22Rv1 (cell line): ENCODE data around the gene PUS10.
"Not testable (repeated sequence)": the region's sequence is repeated elsewhere in the genome, so short reads cannot be mapped to it uniquely, and the experiment has no call there.

Experiments used
- H3K27ac ChIP-seq: fragments of 450-650 bp; 2 replicates; pipeline ENCODE4 v1.5.1; 2017
- CTCF ChIP-seq: fragments of 450-650 bp; IDR thresholded peaks from 2 replicates; pipeline ENCODE4 v1.5.1; 2017; ENCODE audit warnings: mild to moderate bottlenecking
- ZFX ChIP-seq: fragments of 450-650 bp; IDR thresholded peaks from 2 replicates; pipeline ENCODE4 v1.6.1; 2017; ENCODE audit warnings: antibody characterized with exemption, borderline replicate concordance

PUS10 gene

GRCh38 chr2:60989259-60989658, 28.8 kb downstream of the PUS10 start:
- peak overlapping the region; percentile 25; the same call in 1 of the 2 replicates for H3K27ac ChIP-seq
- no peak for TF ChIP-seq ZFX
- TF ChIP-seq CTCF: no peak

- H3K27ac ChIP-seq: not testable (repeated sequence)
Measured at GRCh38 chr2:60987656-60988055, 30.4 kb downstream of the PUS10 start.

- TF ChIP-seq ZFX (no peak), CTCF (no peak)
- H3K27ac ChIP-seq: no peak overlapping the region
Measured at GRCh38 chr2:60987041-60987440, 31.0 kb downstream of the PUS10 start.

- TF ChIP-seq ZFX (no peak), CTCF (no peak)
Measured at GRCh38 chr2:60984720-60985119, 33.3 kb downstream of the PUS10 start.

GRCh38 chr2:60982066-60982465, 36.0 kb downstream of the PUS10 start:
- not testable (repeated sequence) for H3K27ac ChIP-seq

More at GRCh38 chr2:60984720-60985119, 33.3 kb downstream of the PUS10 start:
- no peak overlapping the region for H3K27ac ChIP-seq

- no peak overlapping the region for H3K27ac ChIP-seq
- TF ChIP-seq CTCF (no peak), ZFX (no peak)
Measured at GRCh38 chr2:60980071-60980815, 37.8 kb downstream of the PUS10 start.

GRCh38 chr2:60979231-60979630, 38.8 kb downstream of the PUS10 start:
- H3K27ac ChIP-seq: no peak overlapping the region
- TF ChIP-seq ZFX: no peak
- TF ChIP-seq CTCF: no peak

- no peak for TF ChIP-seq CTCF
- TF ChIP-seq ZFX: no peak
- H3K27ac ChIP-seq: no peak overlapping the region
Measured at GRCh38 chr2:60977562-60977895, 40.5 kb downstream of the PUS10 start.
